ENCODE measurements around the gene REPS2.

Gene REPS2

GRCh38 chrX:17098516-17099247, 152.2 kb downstream of the REPS2 start:
- DNase-seq: no peak

- no peak for DNase-seq
Observed at GRCh38 chrX:17104433-17104832, 158.0 kb downstream of the REPS2 start.

- DNase-seq: no peak
Observed at GRCh38 chrX:17120816-17121215, 174.4 kb downstream of the REPS2 start.

GRCh38 chrX:17154001-17154400, 207.5 kb downstream of the REPS2 start:
- DNase-seq: no peak

GRCh38 chrX:17160975-17161374, 214.5 kb downstream of the REPS2 start:
- DNase-seq: no peak

- no peak for DNase-seq
Observed at GRCh38 chrX:17161991-17162390, 215.5 kb downstream of the REPS2 start.

- no peak for DNase-seq
Observed at GRCh38 chrX:17164079-17164478, 217.6 kb downstream of the REPS2 start.

- no peak for DNase-seq
Observed at GRCh38 chrX:17164941-17165340, 218.5 kb downstream of the REPS2 start.

GRCh38 chrX:17167915-17168314, 221.5 kb downstream of the REPS2 start:
- DNase-seq: no peak

- no peak for DNase-seq
Observed at GRCh38 chrX:17170973-17171372, 224.5 kb downstream of the REPS2 start.

GRCh38 chrX:17174671-17175070, 228.2 kb downstream of the REPS2 start:
- DNase-seq: no peak

- no peak for DNase-seq
Observed at GRCh38 chrX:17182317-17182716, 235.9 kb downstream of the REPS2 start.

GRCh38 chrX:17183566-17183965, 237.1 kb downstream of the REPS2 start:
- DNase-seq: no peak

GRCh38 chrX:17185431-17185830, 239.0 kb downstream of the REPS2 start:
- no peak for DNase-seq

- DNase-seq: no peak
Observed at GRCh38 chrX:17187136-17187756, 240.8 kb downstream of the REPS2 start.

- DNase-seq: no peak
Observed at GRCh38 chrX:17192106-17192505, 245.6 kb downstream of the REPS2 start.

Measured in activated CD4-positive, alpha-beta T cell treated with anti-CD3 and anti-CD28 coated beads for 4 hours (primary cell).